ENCODE data around the gene SRRM3. TPM values are rescaled to one million over a fixed set of nuclear protein-coding genes. Genes with fewer than 3 reads are reported as not detected.
"Not testable (repeated sequence)": the region's sequence is repeated elsewhere in the genome, so short reads cannot be mapped to it uniquely, and the experiment has no call there.

Gene SRRM3
- total RNA-seq, 1 donor from 2014 or later, result 3.4 TPM

GRCh38 chr7:76286842-76287403, 85.2 kb downstream of the SRRM3 start:
- peaks cover 2 to 5% of the 10 kb centered on the region in 2 donors for H3K4me1 ChIP-seq
- no peak for DNase-seq (ENCODE audit: low spot score in 2 of 2)
- H3K4me3 ChIP-seq, result no peak overlapping the region
- H3K9me3 ChIP-seq, result no peaks in the 10 kb centered on the region
- TF ChIP-seq CTCF (IDR thresholded peaks at IDR 0.05), result no peak
- H3K27ac ChIP-seq, result no peak overlapping the region
- no peaks in the 10 kb centered on the region for H3K36me3 ChIP-seq
- intact Hi-C loops (cut with DNase I), result no loop called here
- H3K27me3 ChIP-seq, result no peaks in the 10 kb centered on the region

- not testable (repeated sequence) for H3K36me3 ChIP-seq; DNase-seq (ENCODE audit: low spot score in 2 of 2); H3K4me3 ChIP-seq; H3K9me3 ChIP-seq; H3K27me3 ChIP-seq
- Histone ChIP-seq H3K4me1 (peaks cover 24% of the 10 kb centered on the region in 2 donors), H3K27ac (peak overlapping the region; percentile 93 to 99)
- intact Hi-C loops (cut with DNase I), result loop anchor here (1.0 to 10.0 kb wide), 5 partner anchors 16 to 416 kb away; partner anchors contain the start of genes RHBDD2 and YWHAG
These were observed 89.2 kb downstream of the SRRM3 start for GRCh38 chr7:76290847-76291350.

GRCh38 chr7:76291351-76292212, 89.9 kb downstream of the SRRM3 start:
- no peaks in the 10 kb centered on the region for H3K27me3 ChIP-seq
- DNase-seq (ENCODE audit: low spot score in 2 of 2), result peak; percentile 81 to 97
- H3K9me3 ChIP-seq, result no peaks in the 10 kb centered on the region
- peak overlapping the region; percentile 93 to 99 for H3K27ac ChIP-seq
- no peaks in the 10 kb centered on the region for H3K36me3 ChIP-seq
- H3K4me3 ChIP-seq, result peak overlapping the region; percentile 24 to 59
- peaks cover 24 to 29% of the 10 kb centered on the region in 2 donors for H3K4me1 ChIP-seq
- peak; percentile 97 to 98 (median 97) for TF ChIP-seq CTCF (IDR thresholded peaks at IDR 0.05)
- intact Hi-C loops (cut with DNase I), result loop anchor here (1.0 to 10.0 kb wide), 5 partner anchors 15 to 417 kb away; partner anchors contain the start of genes RHBDD2 and YWHAG

- intact Hi-C loops (cut with DNase I), result loop anchor here (10.0 kb wide), 1 partner anchor 417 kb away; the partner anchor contains the start of gene RHBDD2
- TF ChIP-seq CTCF (IDR thresholded peaks at IDR 0.05), result no peak
- H3K36me3 ChIP-seq, result no peaks in the 10 kb centered on the region
- no peaks in the 10 kb centered on the region for H3K9me3 ChIP-seq
- H3K4me1 ChIP-seq, result peaks cover 24 to 34% of the 10 kb centered on the region in 2 donors
- no peak for DNase-seq (ENCODE audit: low spot score in 2 of 2)
- H3K4me3 ChIP-seq, result peak overlapping the region; percentile 24 to 59
- no peaks in the 10 kb centered on the region for H3K27me3 ChIP-seq
- peak overlapping the region; percentile 93 to 99 for H3K27ac ChIP-seq
These were observed 90.5 kb downstream of the SRRM3 start for GRCh38 chr7:76292213-76292573.

- H3K36me3 ChIP-seq; H3K9me3 ChIP-seq; H3K27me3 ChIP-seq; DNase-seq (ENCODE audit: low spot score in 2 of 2): not testable (repeated sequence)
- H3K27ac ChIP-seq, result peak overlapping the region; percentile 93 to 99
- peaks cover 27 to 40% of the 10 kb centered on the region in 2 donors for H3K4me1 ChIP-seq
- intact Hi-C loops (cut with DNase I), result loop anchor here (10.0 kb wide), 1 partner anchor 418 kb away; the partner anchor contains the start of gene RHBDD2
- peak overlapping the region in 1 of 2 donors; percentile 59 for H3K4me3 ChIP-seq
These were observed 91.2 kb downstream of the SRRM3 start for GRCh38 chr7:76292911-76293310.

GRCh38 chr7:76293407-76293901, 91.8 kb downstream of the SRRM3 start:
- TF ChIP-seq CTCF (IDR thresholded peaks at IDR 0.05), result no peak
- H3K27ac ChIP-seq, result peak overlapping the region; percentile 93 to 99
- intact Hi-C loops (cut with DNase I), result loop anchor here (10.0 kb wide), 1 partner anchor 419 kb away; the partner anchor contains the start of gene RHBDD2
- H3K36me3 ChIP-seq, result no peaks in the 10 kb centered on the region
- no peaks in the 10 kb centered on the region for H3K9me3 ChIP-seq
- H3K4me1 ChIP-seq, result peaks cover 27 to 40% of the 10 kb centered on the region in 2 donors
- no peak for DNase-seq (ENCODE audit: low spot score in 2 of 2)
- no peaks in the 10 kb centered on the region for H3K27me3 ChIP-seq
- peak overlapping the region in 1 of 2 donors; percentile 39 for H3K4me3 ChIP-seq
